ENCODE data around the gene GNAQ. TPM values are rescaled to one million over a fixed set of nuclear protein-coding genes. Genes with fewer than 3 reads are reported as not detected.

The GNAQ gene
- total and polyA plus RNA-seq, 12 donors: 5.4 to 19.8 (median 13.2) TPM

GRCh38 chr9:77803423-77803822, 228.2 kb downstream of the GNAQ start:
- no peaks in the 10 kb centered on the region for H3K9me3 ChIP-seq
- ATAC-seq (no peak), DNase-seq (no peak)
- H3K36me3 ChIP-seq: peaks cover 0 to 10% (median 0%) of the 10 kb centered on the region in 9 donors
- peaks cover 0 to 28% (median 6%) of the 10 kb centered on the region in 9 donors for H3K4me1 ChIP-seq
- H3K27me3 ChIP-seq: no peaks in the 10 kb centered on the region
- WGBS, 2 donors: 97% methylated on average over 1 of the region's 1 CpG
- intact Hi-C loops (cut with DNase I): no loop called here
- TF ChIP-seq CTCF (IDR thresholded peaks at IDR 0.05): no peak
- no peak overlapping the region for H3K27ac ChIP-seq
- H3K4me3 ChIP-seq: no peak overlapping the region

- WGBS, 2 donors: 90% methylated on average over 7 of the region's 7 CpGs
- Histone ChIP-seq H3K4me3 (no peak overlapping the region), H3K4me1 (peaks cover 0 to 26% (median 5%) of the 10 kb centered on the region in 9 donors), H3K27me3 (no peaks in the 10 kb centered on the region), H3K36me3 (peaks cover 0 to 10% (median 0%) of the 10 kb centered on the region in 9 donors), H3K9me3 (no peaks in the 10 kb centered on the region), H3K27ac (no peak overlapping the region)
- no peak for TF ChIP-seq CTCF (IDR thresholded peaks at IDR 0.05)
- intact Hi-C loops (cut with DNase I): no loop called here
- ATAC-seq (no peak), DNase-seq (no peak)
Measured at GRCh38 chr9:77802515-77803293, 228.9 kb downstream of the GNAQ start.

GRCh38 chr9:77802064-77802463, 229.5 kb downstream of the GNAQ start:
- DNase-seq: no peak
- H3K27ac ChIP-seq: no peak overlapping the region
- no peak for TF ChIP-seq CTCF (IDR thresholded peaks at IDR 0.05)
- peaks cover 0 to 13% (median 0%) of the 10 kb centered on the region in 9 donors for H3K36me3 ChIP-seq
- no peaks in the 10 kb centered on the region for H3K27me3 ChIP-seq
- intact Hi-C loops (cut with DNase I): no loop called here
- ATAC-seq: no peak
- H3K9me3 ChIP-seq: no peaks in the 10 kb centered on the region
- no peak overlapping the region for H3K4me3 ChIP-seq
- 94 to 95% methylated on average over 3 of the region's 3 CpGs for WGBS, 2 donors
- peaks cover 0 to 20% (median 0%) of the 10 kb centered on the region in 9 donors for H3K4me1 ChIP-seq

GRCh38 chr9:77800924-77801551, 230.6 kb downstream of the GNAQ start:
- no peak for TF ChIP-seq CTCF (IDR thresholded peaks at IDR 0.05)
- 96 to 97% methylated on average over 3 of the region's 3 CpGs for WGBS, 2 donors

More at GRCh38 chr9:77800924-77801551, 230.6 kb downstream of the GNAQ start:
- peaks cover 0 to 11% (median 0%) of the 10 kb centered on the region in 9 donors for H3K4me1 ChIP-seq
- ATAC-seq: no peak
- no peaks in the 10 kb centered on the region for H3K27me3 ChIP-seq
- H3K27ac ChIP-seq: no peak overlapping the region
- intact Hi-C loops (cut with DNase I): no loop called here
- H3K4me3 ChIP-seq: no peak overlapping the region
- H3K36me3 ChIP-seq: peaks cover 0 to 16% (median 2%) of the 10 kb centered on the region in 9 donors
- H3K9me3 ChIP-seq: no peaks in the 10 kb centered on the region
- no peak for DNase-seq
